ENCODE results near the gene NES. TPM values are rescaled to one million over a fixed set of nuclear protein-coding genes. Genes with fewer than 3 reads are reported as not detected.

NES gene
- total RNA-seq, 1 donor from 2014 or later: 74.1 TPM

DNA sequence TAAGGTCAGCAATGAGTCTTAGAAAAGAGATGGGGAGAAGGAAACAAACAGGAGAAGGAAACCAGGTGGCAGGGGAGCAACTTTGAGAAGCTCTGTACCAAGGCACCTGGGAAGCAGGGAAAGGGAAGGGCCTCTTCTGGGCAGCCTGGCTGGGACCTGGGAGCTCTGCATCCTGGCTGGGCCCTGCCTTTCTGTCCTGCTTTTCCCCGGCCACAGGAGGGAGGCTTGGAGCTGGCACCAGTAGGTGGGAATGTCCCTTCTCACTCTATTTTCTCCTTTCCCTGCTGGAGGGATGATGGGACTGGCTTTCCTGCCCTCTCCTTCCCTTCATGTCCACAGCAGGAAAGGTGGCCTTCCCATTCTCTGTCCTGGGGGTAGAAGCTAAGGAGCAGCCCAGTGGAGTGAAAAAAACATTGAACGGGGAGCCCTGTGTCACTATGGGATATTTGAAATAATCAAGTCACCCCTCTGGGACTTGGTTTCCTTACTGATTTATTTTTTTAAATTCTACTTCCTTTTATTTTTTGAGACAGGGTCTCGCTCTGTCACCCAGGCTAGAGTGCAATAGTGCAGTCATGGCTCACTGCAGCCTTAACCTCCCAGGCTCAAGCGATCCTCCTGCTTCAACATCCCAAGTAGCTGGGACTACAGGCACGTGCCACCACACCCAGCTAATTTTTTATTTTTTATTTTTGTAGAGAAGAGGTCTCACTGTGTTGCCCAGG, 5.1 kb upstream of the NES start:
- Histone ChIP-seq H3K4me1 (peaks cover 3 to 5% of the 10 kb centered on the region in 2 donors), H3K36me3 (no peaks in the 10 kb centered on the region), H3K27me3 (no peaks in the 10 kb centered on the region), H3K4me3 (no peak overlapping the region), H3K9me3 (no peaks in the 10 kb centered on the region), H3K27ac (no peak overlapping the region)
- no peak for DNase-seq (ENCODE audit: low spot score in 2 of 2)
- intact Hi-C loops (cut with DNase I): no loop called here
- TF ChIP-seq, protein P1, sequence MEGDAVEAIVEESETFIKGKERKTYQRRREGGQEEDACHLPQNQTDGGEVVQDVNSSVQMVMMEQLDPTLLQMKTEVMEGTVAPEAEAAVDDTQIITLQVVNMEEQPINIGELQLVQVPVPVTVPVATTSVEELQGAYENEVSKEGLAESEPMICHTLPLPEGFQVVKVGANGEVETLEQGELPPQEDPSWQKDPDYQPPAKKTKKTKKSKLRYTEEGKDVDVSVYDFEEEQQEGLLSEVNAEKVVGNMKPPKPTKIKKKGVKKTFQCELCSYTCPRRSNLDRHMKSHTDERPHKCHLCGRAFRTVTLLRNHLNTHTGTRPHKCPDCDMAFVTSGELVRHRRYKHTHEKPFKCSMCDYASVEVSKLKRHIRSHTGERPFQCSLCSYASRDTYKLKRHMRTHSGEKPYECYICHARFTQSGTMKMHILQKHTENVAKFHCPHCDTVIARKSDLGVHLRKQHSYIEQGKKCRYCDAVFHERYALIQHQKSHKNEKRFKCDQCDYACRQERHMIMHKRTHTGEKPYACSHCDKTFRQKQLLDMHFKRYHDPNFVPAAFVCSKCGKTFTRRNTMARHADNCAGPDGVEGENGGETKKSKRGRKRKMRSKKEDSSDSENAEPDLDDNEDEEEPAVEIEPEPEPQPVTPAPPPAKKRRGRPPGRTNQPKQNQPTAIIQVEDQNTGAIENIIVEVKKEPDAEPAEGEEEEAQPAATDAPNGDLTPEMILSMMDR (IDR thresholded peaks at IDR 0.05): no peak

DNA sequence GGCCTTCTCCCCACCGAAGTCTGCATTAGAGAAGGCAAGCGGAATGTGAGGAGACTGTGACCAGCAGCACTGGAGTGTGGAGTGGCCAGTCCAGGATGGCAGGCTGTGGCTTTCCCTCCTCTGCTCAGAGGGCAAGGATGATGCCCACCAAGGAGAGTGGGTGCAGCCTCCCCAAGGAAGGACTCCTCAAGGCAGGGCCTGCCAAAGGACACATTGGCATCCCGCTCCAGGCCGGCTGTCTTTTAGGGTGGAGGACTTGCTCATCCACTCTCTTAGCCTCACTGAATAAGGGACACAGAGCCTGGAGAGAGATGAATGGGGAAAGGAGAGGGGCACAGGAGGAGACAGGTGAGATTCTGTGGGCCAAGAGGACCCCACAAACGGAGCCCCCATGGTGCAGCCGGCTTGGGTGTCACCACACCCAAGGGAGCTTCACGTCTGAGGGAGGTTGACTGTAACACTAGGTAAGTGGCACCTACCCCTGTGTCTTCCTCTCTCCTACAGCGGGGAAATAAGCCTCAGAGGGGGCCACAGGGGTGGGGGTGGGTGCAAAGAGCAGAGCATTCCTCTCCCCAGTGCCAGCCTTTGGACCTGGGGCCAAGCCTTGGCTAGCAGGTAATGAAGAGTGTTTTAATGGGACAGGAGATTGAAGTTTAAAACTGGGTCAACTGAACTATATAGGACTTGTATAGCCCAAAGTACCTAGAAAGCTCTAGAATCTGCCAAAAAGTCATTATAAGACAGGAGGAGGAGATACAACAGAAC, 4.2 kb upstream of the NES start:
- intact Hi-C loops (cut with DNase I): no loop called here

DNA sequence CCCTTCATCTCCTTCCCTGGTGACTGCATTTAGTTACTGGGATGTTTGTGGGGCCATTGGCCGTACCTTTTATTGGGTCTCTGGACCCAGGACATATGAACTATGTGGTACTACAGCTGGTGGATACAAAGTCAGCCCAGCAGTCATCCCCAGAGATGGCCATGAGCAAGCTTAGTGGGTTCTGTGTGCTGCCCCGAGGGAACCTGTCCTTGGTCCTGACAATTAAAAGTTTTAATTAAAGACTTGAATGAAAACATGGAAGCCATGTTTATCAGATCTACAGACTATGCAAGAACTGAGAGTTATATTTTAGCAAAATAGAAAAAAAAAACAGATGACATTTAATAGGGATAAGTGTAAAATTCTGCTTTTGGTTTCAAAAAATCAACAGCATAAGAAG, 2.8 kb upstream of the NES start:
- peaks cover 10 to 12% of the 10 kb centered on the region in 2 donors for H3K4me1 ChIP-seq
- DNase-seq (ENCODE audit: low spot score in 2 of 2): no peak
- H3K27ac ChIP-seq: no peak overlapping the region
- H3K27me3 ChIP-seq: no peaks in the 10 kb centered on the region
- intact Hi-C loops (cut with DNase I): no loop called here
- H3K9me3 ChIP-seq: no peaks in the 10 kb centered on the region
- H3K36me3 ChIP-seq: no peaks in the 10 kb centered on the region
- TF ChIP-seq, protein P1 (IDR thresholded peaks at IDR 0.05): no peak
- no peak overlapping the region for H3K4me3 ChIP-seq

More for the DNA sequence above, 4.2 kb upstream of the NES start:
- TF ChIP-seq, protein P1 (IDR thresholded peaks at IDR 0.05): no peak
- Histone ChIP-seq H3K9me3 (no peaks in the 10 kb centered on the region), H3K4me3 (no peak overlapping the region), H3K27me3 (no peaks in the 10 kb centered on the region), H3K36me3 (no peaks in the 10 kb centered on the region), H3K4me1 (peaks cover 10 to 11% of the 10 kb centered on the region in 2 donors), H3K27ac (no peak overlapping the region)
- no peak for DNase-seq (ENCODE audit: low spot score in 2 of 2)

DNA sequence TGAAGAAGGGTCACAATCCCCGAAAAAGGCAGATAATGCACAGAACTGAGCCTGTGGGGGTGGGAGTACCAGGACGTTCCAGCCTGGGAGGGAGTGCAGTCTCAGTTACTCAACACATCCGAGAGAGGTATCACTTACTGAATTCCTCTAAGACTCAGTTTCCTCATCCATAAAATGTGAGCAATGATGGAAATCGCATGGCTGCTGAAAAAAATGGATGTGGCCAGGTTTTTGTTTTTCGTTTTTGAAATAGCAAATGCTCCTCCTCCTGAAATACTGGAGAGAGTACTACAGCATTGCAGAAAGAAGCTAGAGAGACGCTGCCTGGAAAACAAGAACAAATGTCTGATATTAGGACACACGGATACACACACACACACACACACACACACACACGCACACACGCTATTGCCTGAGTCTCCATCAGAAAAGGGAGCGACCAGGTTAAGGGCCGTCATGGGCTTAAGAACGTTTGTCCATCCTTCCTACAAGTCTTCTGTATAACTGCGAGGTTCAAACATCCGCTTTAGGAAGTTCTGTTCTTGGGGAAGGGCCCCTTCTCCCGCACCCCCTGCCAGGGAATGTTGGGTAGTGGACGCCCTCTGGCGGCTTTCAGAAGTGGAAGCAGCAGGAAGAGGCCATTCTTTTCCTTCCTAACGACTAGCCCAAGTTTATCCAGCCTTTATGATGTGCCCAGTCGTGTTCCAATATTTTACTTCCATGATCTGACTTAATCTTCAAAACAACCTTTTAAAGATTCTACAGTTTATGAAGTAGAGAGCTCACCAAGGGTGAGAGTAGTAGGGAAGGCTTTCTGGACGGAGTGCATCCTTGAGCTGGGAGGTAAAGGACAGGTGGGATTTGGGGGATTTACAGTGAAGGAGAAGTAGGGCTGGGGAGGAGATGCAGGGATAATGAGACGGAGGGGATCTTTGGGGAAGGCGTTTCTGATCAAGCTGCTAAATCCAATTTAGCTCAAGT, 699 bp upstream of the NES start:
- Histone ChIP-seq H3K4me1 (peaks cover 10 to 13% of the 10 kb centered on the region in 2 donors), H3K27ac (peak overlapping the region; percentile 71 to 78), H3K36me3 (peaks cover 0 to 7% of the 10 kb centered on the region in 2 donors), H3K4me3 (peak overlapping the region; percentile 51 to 70), H3K27me3 (no peaks in the 10 kb centered on the region), H3K9me3 (no peaks in the 10 kb centered on the region)
- peak in 1 of 2 donors; percentile 81 for DNase-seq (ENCODE audit: low spot score in 2 of 2)
- TF ChIP-seq, protein P1 (IDR thresholded peaks at IDR 0.05): peak; percentile 86 to 95 (median 94)
- intact Hi-C loops (cut with DNase I): loop anchor here (1.0 kb wide), 2 partner anchors 18 to 51 kb away; no protein-coding TSS in a partner anchor
